Naive thymus-derived CD4-positive, alpha-beta T cell (primary cell): ENCODE results near the gene SLCO4A1. TPM values are rescaled to one million over a fixed set of nuclear protein-coding genes. Genes with fewer than 3 reads are reported as not detected.
A peak's percentile ranks its signal among the peaks of the same experiment; 100 is the strongest.

ENCODE experiments used
- ATAC-seq: fragments of 150-1000 bp; cut with Tn5 transposase; 2 replicates; pipeline ENCODE4 v1.10.0; 2021; ENCODE audit warnings: mild to moderate bottlenecking, moderate library complexity
- CTCF ChIA-PET: fragments of 350-600 bp; sonication (Branson Sonifier 250); formaldehyde crosslinking; loops from one replicate; lab custom pipeline; 2021; ENCODE audit warnings: antibody characterized with exemption; lab: Charles Lee
- POLR2A ChIA-PET: fragments of 350-600 bp; sonication (Branson Sonifier 250); formaldehyde crosslinking; loops from one replicate; lab custom pipeline; 2021; ENCODE audit warnings: antibody characterized with exemption, inconsistent platforms; lab: Charles Lee
- DNase-seq, 9 donors: peaks; one replicate each; pipeline versions ENCODE4 v3.0.0 to v3.0.0-alpha.2; 2020 to 2022; ENCODE audit warnings: mixed read lengths in 1 of 9
- H3K27ac ChIP-seq: one replicate; pipeline ENCODE4 v1.7.0; 2013; ENCODE audit warnings: mild to moderate bottlenecking, low read depth, low read length, moderate library complexity
- H3K27me3 ChIP-seq, 2 donors: one replicate each; pipeline ENCODE4 v1.7.0; 2013; ENCODE audit warnings: low read length in 2 of 2, mild to moderate bottlenecking in 2 of 2, moderate library complexity in 2 of 2; ENCODE audit not compliant: control insufficient read depth in 2 of 2, insufficient read depth in 2 of 2
- H3K36me3 ChIP-seq, 3 experiments: 1 replicate in 2 of 3; 2 replicates in 1 of 3; pipeline ENCODE4 v1.7.0; 2013; ENCODE audit warnings: low read length in 3 of 3, mild to moderate bottlenecking in 3 of 3, moderate library complexity in 1 of 3; ENCODE audit not compliant: insufficient read depth in 3 of 3, control insufficient read depth in 2 of 3
- H3K4me1 ChIP-seq, 2 donors: one replicate each; pipeline ENCODE4 v1.7.0; 2013; ENCODE audit warnings: low read length in 2 of 2, mild to moderate bottlenecking in 2 of 2, moderate library complexity in 1 of 2; ENCODE audit not compliant: control insufficient read depth in 2 of 2, insufficient read depth in 2 of 2
- H3K4me3 ChIP-seq: 2 replicates; pipeline ENCODE4 v1.7.0; 2013; ENCODE audit warnings: mild to moderate bottlenecking, low read length
- H3K9me3 ChIP-seq, 3 experiments: 1 replicate in 2 of 3; 2 replicates in 1 of 3; pipeline ENCODE4 v1.7.0; 2013; ENCODE audit warnings: low read length in 3 of 3; ENCODE audit not compliant: control insufficient read depth in 2 of 3
- H3K27ac Mint-ChIP-seq, 9 donors: one replicate each; pipeline ENCODE4 v1.8.0; 2020 to 2022; ENCODE audit warnings: mixed read lengths in 9 of 9, mild to moderate bottlenecking in 8 of 9, moderate library complexity in 5 of 9, inconsistent platforms in 2 of 9
- H3K27me3 Mint-ChIP-seq, 5 donors: one replicate each; pipeline ENCODE4 v1.8.0; 2021 to 2022; ENCODE audit warnings: mixed read lengths in 5 of 5, mild to moderate bottlenecking in 1 of 5
- H3K36me3 Mint-ChIP-seq, 5 donors: one replicate each; pipeline ENCODE4 v1.8.0; 2020 to 2022; ENCODE audit warnings: mixed read lengths in 5 of 5, mild to moderate bottlenecking in 3 of 5, inconsistent platforms in 1 of 5
- H3K4me1 Mint-ChIP-seq, 7 donors: one replicate each; pipeline ENCODE4 v1.8.0; 2020 to 2022; ENCODE audit warnings: mixed read lengths in 7 of 7, mild to moderate bottlenecking in 3 of 7, inconsistent platforms in 1 of 7
- H3K4me3 Mint-ChIP-seq, 10 donors: one replicate each; pipeline ENCODE4 v1.8.0; 2020 to 2022; ENCODE audit warnings: mild to moderate bottlenecking in 10 of 10, mixed read lengths in 10 of 10, moderate library complexity in 6 of 10, inconsistent platforms in 2 of 10
- H3K9me3 Mint-ChIP-seq, 11 donors: one replicate each; pipeline ENCODE4 v1.8.0; 2020 to 2022; ENCODE audit warnings: mixed read lengths in 11 of 11, mild to moderate bottlenecking in 4 of 11, inconsistent platforms in 1 of 11, moderate library complexity in 1 of 11
- intact Hi-C, 2 donors: fragments of 100-400 bp; cut with micrococcal nuclease; formaldehyde crosslinking; loops; one replicate each; pipeline ENCODE4 v1.15.1; 2023
- polyA plus RNA-seq, 2 donors: library from polyadenylated mRNA; unstranded; fragments of 300-500 nt; fragmentation: Illumina TruSeq; gene quantifications; one replicate each; pipeline ENCODE4 v1.2.3, GENCODE V29; 2021
- total RNA-seq, 6 experiments: library from RNA in 5 of 6; stranded (reverse) in 5 of 6; gene quantifications; 1 replicate in 5 of 6; 2 replicates in 1 of 6; pipeline ENCODE4 v1.2.3 and lab custom pipeline; 2021 to 2026

SLCO4A1 gene
- total and polyA plus RNA-seq, 7 experiments from 2014 or later = 0.36 to 45.5 (median 0.92) TPM

- Mint-ChIP-seq H3K27me3 (peaks cover 7 to 72% (median 13%) of the 10 kb centered on the region in 5 donors), H3K36me3 (no peaks in the 10 kb centered on the region), H3K27ac (no peak overlapping the region), H3K4me1 (peaks cover 10 to 29% (median 22%) of the 10 kb centered on the region in 7 donors), H3K4me3 (no peak overlapping the region), H3K9me3 (peaks cover 0 to 2% (median 0%) of the 10 kb centered on the region in 11 donors)
- POLR2A ChIA-PET = interaction anchor here (0.6 to 1.1 kb wide), 3 partner anchors 9 to 81 kb away, joined by 3 to 5 read pairs (median 4); no protein-coding TSS in a partner anchor
- Histone ChIP-seq H3K36me3 (no peaks in the 10 kb centered on the region), H3K4me3 (no peak overlapping the region), H3K4me1 (peaks cover 9 to 13% of the 10 kb centered on the region in 2 donors), H3K27ac (no peak overlapping the region), H3K9me3 (no peaks in the 10 kb centered on the region), H3K27me3 (peaks cover 0 to 5% of the 10 kb centered on the region in 2 donors)
- no peak for ATAC-seq
- intact Hi-C loops = no loop called here
- DNase-seq = no peak
- CTCF ChIA-PET = no interaction called here
Observed at GRCh38 chr20:62711703-62712101, 69.4 kb downstream of the SLCO4A1 start.

GRCh38 chr20:62712606-62713005 is 70.3 kb downstream of the SLCO4A1 start:
- peaks cover 11 to 34% (median 21%) of the 10 kb centered on the region in 7 donors for H3K4me1 Mint-ChIP-seq
- no peak overlapping the region for H3K4me3 Mint-ChIP-seq
- peaks cover 0 to under 1% (median 0%) of the 10 kb centered on the region in 11 donors for H3K9me3 Mint-ChIP-seq
- POLR2A ChIA-PET = no interaction called here
- Histone ChIP-seq H3K27me3 (peaks cover 0 to 5% of the 10 kb centered on the region in 2 donors), H3K4me3 (no peak overlapping the region), H3K4me1 (peaks cover 13 to 21% of the 10 kb centered on the region in 2 donors), H3K9me3 (no peaks in the 10 kb centered on the region), H3K36me3 (no peaks in the 10 kb centered on the region), H3K27ac (no peak overlapping the region)
- H3K27ac Mint-ChIP-seq = no peak overlapping the region
- ATAC-seq (no peak), DNase-seq (no peak)
- intact Hi-C loops = no loop called here
- CTCF ChIA-PET = no interaction called here
- H3K27me3 Mint-ChIP-seq = peaks cover 7 to 67% (median 13%) of the 10 kb centered on the region in 5 donors
- H3K36me3 Mint-ChIP-seq = no peaks in the 10 kb centered on the region

GRCh38 chr20:62714006-62714405 is 71.7 kb downstream of the SLCO4A1 start:
- DNase-seq (no peak), ATAC-seq (no peak)
- H3K36me3 ChIP-seq = no peaks in the 10 kb centered on the region
- no peaks in the 10 kb centered on the region for H3K36me3 Mint-ChIP-seq
- no peak overlapping the region for H3K4me3 Mint-ChIP-seq
- ChIA-PET POLR2A (no interaction called here), CTCF (no interaction called here)
- intact Hi-C loops = no loop called here
- no peak overlapping the region for H3K27ac ChIP-seq
- H3K4me3 ChIP-seq = no peak overlapping the region
- H3K27ac Mint-ChIP-seq = peak overlapping the region in 1 of 9 donors; percentile 20
- peaks cover 5 to 67% (median 10%) of the 10 kb centered on the region in 5 donors for H3K27me3 Mint-ChIP-seq
- no peaks in the 10 kb centered on the region for H3K9me3 ChIP-seq
- H3K4me1 ChIP-seq = peaks cover 13 to 16% of the 10 kb centered on the region in 2 donors
- peaks cover 0 to 3% (median under 1%) of the 10 kb centered on the region in 11 donors for H3K9me3 Mint-ChIP-seq
- H3K27me3 ChIP-seq = no peaks in the 10 kb centered on the region
- H3K4me1 Mint-ChIP-seq = peaks cover 11 to 36% (median 22%) of the 10 kb centered on the region in 7 donors

GRCh38 chr20:62714799-62715198 is 72.5 kb downstream of the SLCO4A1 start:
- CTCF ChIA-PET = no interaction called here
- intact Hi-C loops = no loop called here
- POLR2A ChIA-PET = interaction anchor here (1.4 kb wide), 1 partner anchor 94 kb away, joined by 4 read pairs; no protein-coding TSS in a partner anchor

GRCh38 chr20:62715201-62715600 is 72.9 kb downstream of the SLCO4A1 start:
- H3K36me3 Mint-ChIP-seq = peaks cover 0 to 7% (median 2%) of the 10 kb centered on the region in 5 donors
- no peak for DNase-seq
- Histone ChIP-seq H3K27ac (no peak overlapping the region), H3K36me3 (no peaks in the 10 kb centered on the region), H3K4me3 (no peak overlapping the region), H3K27me3 (no peaks in the 10 kb centered on the region), H3K9me3 (no peaks in the 10 kb centered on the region), H3K4me1 (peaks cover 13 to 16% of the 10 kb centered on the region in 2 donors)
- ATAC-seq = no peak
- H3K9me3 Mint-ChIP-seq = peaks cover 0 to 13% (median 7%) of the 10 kb centered on the region in 11 donors
- H3K4me1 Mint-ChIP-seq = peaks cover 11 to 35% (median 22%) of the 10 kb centered on the region in 7 donors
- intact Hi-C loops = no loop called here
- CTCF ChIA-PET = interaction anchor here (1.1 kb wide), 1 partner anchor 25 kb away, joined by 3 read pairs; no protein-coding TSS in a partner anchor
- H3K4me3 Mint-ChIP-seq = peak overlapping the region in 3 of 10 donors; percentile 26 to 51 (median 43)
- POLR2A ChIA-PET = interaction anchor here (1.0 to 1.4 kb wide), 2 partner anchors 10 to 93 kb away, joined by 3 to 4 read pairs; no protein-coding TSS in a partner anchor
- peaks cover 2 to 65% (median 5%) of the 10 kb centered on the region in 5 donors for H3K27me3 Mint-ChIP-seq
- peak overlapping the region in 3 of 9 donors; percentile 79 to 90 (median 85) for H3K27ac Mint-ChIP-seq

More at GRCh38 chr20:62714799-62715198, 72.5 kb downstream of the SLCO4A1 start:
- no peaks in the 10 kb centered on the region for H3K36me3 ChIP-seq
- peak overlapping the region in 3 of 10 donors; percentile 26 to 51 (median 43) for H3K4me3 Mint-ChIP-seq
- peaks cover 0 to 11% (median 5%) of the 10 kb centered on the region in 11 donors for H3K9me3 Mint-ChIP-seq
- H3K27ac Mint-ChIP-seq = peak overlapping the region in 4 of 9 donors; percentile 1 to 90 (median 82)
- H3K4me1 Mint-ChIP-seq = peaks cover 11 to 36% (median 22%) of the 10 kb centered on the region in 7 donors
- DNase-seq (no peak), ATAC-seq (no peak)
- peaks cover 0 to 6% (median 2%) of the 10 kb centered on the region in 5 donors for H3K36me3 Mint-ChIP-seq
- peaks cover 13 to 16% of the 10 kb centered on the region in 2 donors for H3K4me1 ChIP-seq
- H3K27me3 ChIP-seq = no peaks in the 10 kb centered on the region
- H3K9me3 ChIP-seq = no peaks in the 10 kb centered on the region
- H3K27me3 Mint-ChIP-seq = peaks cover 5 to 69% (median 7%) of the 10 kb centered on the region in 5 donors
- no peak overlapping the region for H3K4me3 ChIP-seq
- H3K27ac ChIP-seq = no peak overlapping the region

GRCh38 chr20:62716198-62716940 is 74.1 kb downstream of the SLCO4A1 start:
- no peak overlapping the region for H3K4me3 ChIP-seq
- H3K9me3 ChIP-seq = peaks cover 0 to 3% (median 0%) of the 10 kb centered on the region in 3 experiments
- Mint-ChIP-seq H3K27ac (peak overlapping the region; percentile 60 to 94 (median 84)), H3K4me3 (peak overlapping the region; percentile 25 to 81 (median 71)), H3K9me3 (peaks cover under 1 to 25% (median 10%) of the 10 kb centered on the region in 11 donors), H3K27me3 (peaks cover 0 to 62% (median 0%) of the 10 kb centered on the region in 5 donors), H3K4me1 (peaks cover 12 to 31% (median 22%) of the 10 kb centered on the region in 7 donors), H3K36me3 (peaks cover 4 to 8% (median 7%) of the 10 kb centered on the region in 5 donors)
- ATAC-seq (peak; percentile 82), DNase-seq (peak in 7 of 9 donors; percentile 33 to 62 (median 49))
- intact Hi-C loops = loop anchor here (1.0 to 2.0 kb wide), 3 partner anchors 24 to 75 kb away; no protein-coding TSS in a partner anchor
- ChIA-PET CTCF (interaction anchor here (0.6 to 1.1 kb wide), 2 partner anchors 24 to 426 kb away, joined by 3 read pairs; no protein-coding TSS in a partner anchor), POLR2A (interaction anchor here (0.6 to 1.4 kb wide), 6 partner anchors 12 to 177 kb away, joined by 3 to 7 read pairs (median 4); no protein-coding TSS in a partner anchor)
- H3K36me3 ChIP-seq = no peaks in the 10 kb centered on the region
- peak overlapping the region; percentile 4 for H3K27ac ChIP-seq
- H3K27me3 ChIP-seq = no peaks in the 10 kb centered on the region
- H3K4me1 ChIP-seq = peaks cover 13 to 16% of the 10 kb centered on the region in 2 donors
